ENCODE results near the gene KLHDC7B.
"Not testable (repeated sequence)": the region's sequence is repeated elsewhere in the genome, so short reads cannot be mapped to it uniquely, and the experiment has no call there.

The KLHDC7B gene

DNA sequence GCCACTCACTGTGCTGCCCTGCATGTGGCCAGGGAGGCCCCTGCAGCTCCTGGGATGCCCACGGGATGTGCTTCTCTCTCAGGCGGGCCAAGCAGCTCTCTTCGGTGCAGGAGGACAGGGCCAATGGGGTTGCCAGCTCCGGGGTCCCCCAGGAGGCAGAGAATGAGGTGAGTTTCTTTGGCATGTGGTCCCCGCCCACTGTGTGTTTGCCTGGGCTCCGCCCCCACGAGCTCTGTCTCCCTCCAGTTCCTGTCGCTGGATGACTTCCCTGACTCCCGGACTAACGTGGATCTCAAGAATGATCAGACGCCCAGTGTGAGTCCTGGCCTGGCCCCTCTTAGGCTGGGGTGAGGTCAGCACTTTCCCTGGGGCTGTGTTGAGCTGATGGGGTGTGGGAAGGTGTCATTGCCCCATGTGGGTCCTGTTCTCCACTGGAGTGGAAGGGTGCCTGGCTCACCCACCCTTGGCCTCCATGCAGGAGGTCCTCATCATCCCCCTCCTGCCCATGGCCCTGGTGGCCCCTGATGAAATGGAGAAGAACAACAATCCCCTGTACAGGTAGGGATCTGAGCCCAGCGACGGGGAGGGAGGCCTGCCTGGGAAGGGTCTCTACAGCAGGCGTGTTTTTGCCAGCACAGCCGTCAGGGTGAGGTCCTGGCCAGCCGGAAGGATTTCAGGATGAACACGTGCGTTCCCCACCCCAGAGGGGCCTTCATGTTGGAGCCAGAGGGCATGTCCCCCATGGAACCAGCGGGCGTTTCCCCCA is 28.0 kb upstream of the KLHDC7B start:
- no peak for DNase-seq

DNA sequence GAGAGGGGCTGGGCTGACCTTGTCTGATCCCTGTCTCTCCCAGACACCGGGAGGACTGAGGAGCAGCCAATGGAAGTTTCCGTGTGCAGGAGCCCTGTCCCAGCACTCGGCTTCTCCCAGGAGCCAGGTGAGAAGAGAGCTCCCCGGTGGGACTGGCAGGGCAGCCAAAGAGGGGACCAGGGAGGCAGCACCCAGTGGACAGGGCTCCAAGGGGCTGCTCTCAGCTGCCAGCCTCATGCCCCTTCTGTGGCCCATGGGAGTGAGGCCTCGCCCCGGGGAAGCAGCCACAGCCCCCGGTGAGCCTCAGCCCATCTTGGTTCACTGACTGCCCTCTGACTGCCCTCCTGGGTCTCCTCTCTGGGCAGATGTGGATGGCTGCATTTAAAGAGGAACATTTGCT is 27.1 kb upstream of the KLHDC7B start:
- no peak for DNase-seq

DNA sequence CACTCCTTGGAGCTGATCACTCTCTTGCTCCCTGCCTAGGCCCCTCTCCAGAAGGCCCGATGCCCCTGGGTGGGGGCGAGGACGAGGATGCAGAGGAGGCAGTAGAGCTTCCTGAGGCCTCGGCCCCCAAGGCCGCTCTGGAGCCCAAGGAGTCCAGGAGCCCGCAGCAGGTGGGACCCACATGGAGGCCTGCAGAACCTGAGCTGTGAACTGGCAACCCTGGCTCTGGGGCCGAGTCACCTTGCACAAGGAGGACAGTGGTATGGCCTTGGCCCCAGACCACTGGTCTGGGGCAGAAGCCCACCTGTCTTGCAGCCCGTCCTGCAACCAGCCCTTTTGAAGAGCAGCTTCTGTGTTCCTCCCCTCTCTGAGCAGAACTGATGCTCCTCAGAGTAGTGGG is 26.5 kb upstream of the KLHDC7B start:
- no peak for DNase-seq

DNA sequence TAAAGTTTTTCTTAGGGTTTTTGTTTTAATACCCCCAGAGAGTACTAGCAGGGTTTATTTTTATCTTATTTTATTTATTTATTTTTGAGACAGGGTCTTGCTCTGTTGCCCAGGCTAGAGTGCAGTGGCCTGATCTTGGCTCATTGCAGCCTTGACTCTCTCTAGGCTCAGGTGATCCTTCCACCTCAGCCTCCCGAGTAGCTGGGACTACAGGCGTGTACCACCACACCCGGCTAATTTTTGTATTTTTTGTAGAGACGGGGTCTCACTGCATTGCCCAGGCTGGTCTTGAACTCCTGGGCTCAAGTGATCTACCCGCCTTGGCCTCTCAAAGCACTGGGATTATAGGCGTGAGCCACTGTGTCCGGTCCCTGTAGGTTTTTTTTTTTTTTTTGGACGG is 25.5 kb upstream of the KLHDC7B start:
- not testable (repeated sequence) for DNase-seq

DNA sequence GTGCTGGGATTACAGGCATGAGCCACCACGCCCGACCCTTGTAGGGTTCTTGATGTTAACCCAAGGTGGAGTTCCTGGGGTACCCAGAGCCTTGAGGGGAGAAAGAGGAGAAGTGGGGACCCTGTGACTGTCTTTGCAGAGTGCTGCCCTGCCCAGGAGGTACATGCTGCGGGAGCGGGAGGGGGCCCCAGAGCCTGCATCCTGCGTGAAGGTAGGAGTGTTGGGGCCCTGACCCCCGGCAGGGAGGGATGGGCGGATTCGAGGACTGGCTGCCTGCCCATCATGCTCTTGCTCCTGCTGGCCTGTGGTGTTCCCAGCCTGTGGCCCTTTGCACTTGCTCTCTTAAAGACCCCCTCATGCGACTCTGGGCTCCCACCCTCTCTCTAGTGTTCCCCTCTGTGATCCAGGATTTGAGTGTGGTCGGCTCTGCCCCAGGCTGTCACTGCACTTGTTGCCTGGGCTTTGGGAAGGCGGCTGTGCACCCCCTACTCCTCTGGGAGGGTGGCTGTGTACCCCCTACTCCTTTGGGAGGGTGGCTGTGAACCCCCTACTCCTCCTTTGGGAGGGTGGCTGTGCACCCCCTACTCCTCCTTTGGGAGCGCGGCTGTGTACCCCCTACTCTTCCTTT is 24.8 kb upstream of the KLHDC7B start:
- no peak for DNase-seq

DNA sequence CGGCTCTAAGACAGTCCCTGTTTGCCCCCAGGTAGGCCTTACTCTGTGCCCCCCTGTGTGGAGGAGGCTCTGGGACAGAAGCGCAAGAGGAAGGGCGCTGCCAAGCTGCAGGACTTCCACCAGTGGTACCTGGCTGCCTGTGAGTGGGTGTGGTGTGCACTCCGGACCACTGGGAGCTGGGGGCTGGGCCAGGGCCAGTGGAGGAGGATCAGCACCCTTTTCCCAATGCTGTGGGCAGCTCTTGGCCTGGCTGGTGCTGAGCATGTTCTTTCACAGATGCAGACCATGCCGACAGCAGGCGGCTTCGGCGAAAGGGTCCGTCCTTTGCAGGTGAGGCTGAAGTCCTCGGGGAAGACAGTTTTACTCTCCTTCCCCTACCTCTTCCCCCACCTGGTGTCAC is 24.0 kb upstream of the KLHDC7B start:
- DNase-seq = no peak

DNA sequence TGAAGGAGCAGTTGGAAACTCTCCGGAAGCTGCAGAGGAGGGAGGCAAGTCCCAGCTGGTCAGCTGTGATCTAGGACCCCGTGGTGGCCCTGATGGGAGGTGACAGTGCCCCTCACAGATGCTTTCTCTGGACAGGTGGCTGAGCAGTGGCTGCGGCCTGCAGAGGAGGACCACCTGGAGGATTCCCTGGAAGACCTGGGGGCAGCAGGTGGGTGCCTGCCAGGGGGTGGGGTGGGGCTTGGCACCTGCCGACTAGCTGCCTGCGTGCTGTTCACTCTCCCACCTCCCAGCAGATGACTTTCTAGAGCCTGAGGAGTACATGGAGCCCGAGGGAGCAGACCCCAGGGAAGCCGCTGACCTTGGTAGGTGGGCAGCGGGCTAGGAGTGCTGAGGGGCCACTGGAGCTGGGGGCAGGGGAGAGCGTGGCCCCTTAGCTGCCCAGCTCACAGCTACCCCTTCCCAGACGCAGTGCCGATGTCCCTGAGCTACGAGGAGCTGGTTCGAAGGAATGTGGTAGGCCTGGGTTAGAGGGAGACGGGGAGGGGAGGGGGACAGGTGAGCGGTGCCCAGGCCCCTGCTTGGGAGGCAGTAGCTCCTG is 23.4 kb upstream of the KLHDC7B start:
- DNase-seq = no peak

DNA sequence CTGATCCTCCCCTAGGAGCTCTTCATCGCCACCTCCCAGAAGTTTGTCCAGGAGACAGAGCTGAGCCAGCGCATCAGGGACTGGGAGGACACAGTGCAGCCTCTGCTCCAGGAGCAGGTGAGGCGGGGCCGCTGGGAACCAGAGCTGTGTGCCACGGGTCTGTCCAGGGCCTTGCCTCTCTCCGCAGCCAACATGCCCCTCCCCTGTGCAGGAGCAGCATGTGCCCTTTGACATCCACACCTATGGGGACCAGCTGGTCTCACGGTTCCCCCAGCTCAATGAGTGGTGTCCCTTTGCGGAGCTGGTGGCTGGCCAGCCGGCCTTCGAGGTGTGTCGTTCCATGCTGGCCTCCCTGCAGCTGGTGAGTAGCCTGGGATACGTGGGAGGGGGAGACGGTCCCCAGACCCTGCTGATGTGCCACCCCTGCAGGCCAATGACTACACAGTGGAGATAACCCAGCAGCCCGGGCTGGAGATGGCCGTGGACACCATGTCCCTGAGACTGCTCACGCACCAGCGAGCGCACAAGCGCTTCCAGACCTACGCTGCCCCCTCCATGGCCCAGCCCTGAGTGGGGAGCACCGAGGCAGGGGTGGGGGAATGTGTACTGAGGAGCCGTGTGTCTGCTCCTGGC is 22.8 kb upstream of the KLHDC7B start:
- no peak for DNase-seq

DNA sequence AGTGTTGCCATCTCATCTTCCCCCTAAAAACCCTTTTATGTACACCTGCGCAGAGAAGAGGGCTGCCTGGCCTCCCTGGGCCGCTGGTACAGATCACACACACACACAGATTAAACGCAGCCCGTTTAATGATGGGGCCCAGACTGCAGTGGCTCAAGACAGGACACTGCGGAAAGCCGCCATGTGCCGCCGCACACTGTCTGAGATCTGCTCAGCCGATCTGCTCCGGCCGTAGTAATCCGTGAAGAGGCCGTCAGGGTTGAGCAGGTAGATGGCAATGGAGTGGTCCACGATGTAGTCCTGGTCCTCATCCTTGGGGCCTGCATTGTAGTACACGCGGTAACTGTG is 22.3 kb upstream of the KLHDC7B start:
- no peak for DNase-seq

DNA sequence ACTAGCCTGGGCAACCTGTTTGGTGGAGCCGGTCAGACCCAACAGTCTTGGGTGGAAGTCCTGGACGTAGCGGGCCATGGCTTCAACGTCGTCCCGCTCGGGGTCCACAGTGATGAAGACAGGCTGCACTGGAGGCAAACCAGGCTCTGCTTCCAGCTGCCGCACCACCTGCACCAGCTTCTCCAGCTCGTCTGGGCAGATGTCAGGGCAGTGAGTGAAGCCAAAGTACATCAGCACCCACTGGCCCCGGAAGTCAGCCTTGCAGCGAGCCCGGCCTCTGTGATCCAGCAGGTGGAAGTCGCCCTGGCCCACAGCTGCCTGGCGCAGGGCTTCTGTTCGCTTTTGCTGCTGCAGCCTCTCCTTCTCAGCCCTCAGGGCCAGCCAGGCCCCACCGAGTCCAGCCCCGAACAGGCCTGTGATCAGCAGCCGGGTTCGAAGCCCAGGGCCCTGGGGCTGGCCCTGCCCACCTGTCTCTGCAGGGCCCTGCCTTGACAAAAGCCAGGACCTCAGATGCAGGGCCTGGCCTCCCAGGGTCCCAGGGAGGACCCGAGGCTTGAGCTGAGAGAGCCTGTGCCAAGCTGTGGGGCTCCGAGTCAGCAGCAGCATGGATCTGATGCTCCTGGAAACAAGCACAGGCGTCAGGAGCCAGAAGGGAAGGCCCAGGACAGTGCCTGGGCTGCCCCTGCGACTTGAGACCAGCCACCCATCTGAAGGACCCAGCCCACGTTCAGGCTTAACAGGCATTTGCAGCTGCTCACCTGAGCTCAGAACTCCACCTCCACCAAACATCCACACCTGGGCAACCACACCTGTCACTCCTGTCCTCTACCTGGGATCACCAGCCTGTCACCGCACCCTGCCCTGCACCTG is 21.7 kb upstream of the KLHDC7B start:
- no peak for DNase-seq

DNA sequence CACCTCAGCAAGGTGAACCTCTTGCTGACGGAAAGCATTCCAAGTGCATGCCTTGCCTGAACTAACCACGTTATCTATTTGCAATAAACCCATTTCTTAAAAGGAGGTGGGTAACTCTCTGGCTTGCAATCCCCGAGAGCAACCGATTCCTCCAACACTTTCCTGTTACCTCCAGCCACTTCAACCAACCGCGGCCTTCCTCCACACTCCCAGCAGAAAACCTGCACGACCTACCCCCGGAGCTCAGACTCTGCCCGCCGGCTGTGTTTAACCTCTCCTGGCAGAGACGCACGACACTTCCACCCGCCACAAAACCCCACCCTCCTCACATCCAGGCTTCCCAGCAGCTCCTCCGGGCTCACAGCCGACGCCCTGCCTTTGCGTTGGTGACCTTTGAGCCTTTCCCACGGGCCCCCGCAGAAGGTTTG is 21.0 kb upstream of the KLHDC7B start:
- no peak for DNase-seq

DNA sequence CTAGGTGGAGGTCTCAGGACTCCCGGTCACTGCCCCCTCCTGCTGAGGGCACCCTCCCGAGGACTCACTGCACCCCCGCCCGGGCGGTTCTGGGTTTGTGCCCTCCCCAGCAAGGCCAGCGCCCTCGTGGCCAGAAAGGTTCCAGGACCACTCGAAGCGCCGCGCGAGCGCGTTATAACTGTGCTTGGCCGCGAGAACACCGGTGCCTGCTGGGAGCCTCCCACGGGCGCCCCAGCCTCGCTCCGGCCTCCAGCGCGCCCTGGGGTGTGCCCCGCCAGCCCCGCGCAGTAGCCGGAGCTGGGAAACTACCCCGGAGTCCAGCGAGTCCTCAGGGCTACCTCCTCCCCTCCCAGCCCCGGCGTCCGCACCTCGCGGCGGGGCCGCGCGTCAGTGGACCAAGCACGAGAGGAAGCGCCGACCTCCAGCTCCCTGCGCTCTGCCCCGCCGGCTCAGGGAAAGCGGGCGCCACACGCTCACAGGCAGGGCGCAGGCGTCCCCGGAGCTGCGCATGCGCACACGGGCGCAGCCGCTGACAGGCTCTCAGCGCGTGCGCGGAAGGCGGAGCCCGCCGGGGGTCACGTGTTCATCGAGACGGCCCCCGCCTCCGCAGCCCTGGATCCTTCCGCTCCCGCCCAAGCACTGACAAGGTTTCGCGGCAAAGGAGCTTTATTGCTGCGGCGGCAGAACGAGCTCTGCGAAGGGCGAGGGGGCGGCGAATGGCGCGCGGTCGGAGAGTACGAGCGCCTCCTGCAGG is 20.4 kb upstream of the KLHDC7B start, which contains the start of gene SCO2:
TSS of gene SCO2 (minus strand) at position 495 of the 754 bp plus-strand sequence. CDS start 1,187 bp downstream, outside the sequence.
- peak; percentile 96 for DNase-seq

DNA sequence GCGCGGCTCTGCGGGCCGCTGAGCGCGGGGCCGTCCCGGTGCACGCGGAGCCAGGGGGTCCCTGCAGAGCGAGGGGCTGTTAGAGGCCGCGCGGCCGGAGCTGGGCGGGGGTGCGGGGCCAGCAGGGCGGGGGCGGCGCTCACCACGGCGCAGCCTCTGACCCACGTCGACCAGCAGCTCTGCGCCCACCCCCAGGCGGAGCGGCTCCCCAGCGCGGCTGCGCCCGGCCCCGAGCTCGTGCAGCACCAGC is 19.9 kb upstream of the KLHDC7B start:
- DNase-seq = no peak

DNA sequence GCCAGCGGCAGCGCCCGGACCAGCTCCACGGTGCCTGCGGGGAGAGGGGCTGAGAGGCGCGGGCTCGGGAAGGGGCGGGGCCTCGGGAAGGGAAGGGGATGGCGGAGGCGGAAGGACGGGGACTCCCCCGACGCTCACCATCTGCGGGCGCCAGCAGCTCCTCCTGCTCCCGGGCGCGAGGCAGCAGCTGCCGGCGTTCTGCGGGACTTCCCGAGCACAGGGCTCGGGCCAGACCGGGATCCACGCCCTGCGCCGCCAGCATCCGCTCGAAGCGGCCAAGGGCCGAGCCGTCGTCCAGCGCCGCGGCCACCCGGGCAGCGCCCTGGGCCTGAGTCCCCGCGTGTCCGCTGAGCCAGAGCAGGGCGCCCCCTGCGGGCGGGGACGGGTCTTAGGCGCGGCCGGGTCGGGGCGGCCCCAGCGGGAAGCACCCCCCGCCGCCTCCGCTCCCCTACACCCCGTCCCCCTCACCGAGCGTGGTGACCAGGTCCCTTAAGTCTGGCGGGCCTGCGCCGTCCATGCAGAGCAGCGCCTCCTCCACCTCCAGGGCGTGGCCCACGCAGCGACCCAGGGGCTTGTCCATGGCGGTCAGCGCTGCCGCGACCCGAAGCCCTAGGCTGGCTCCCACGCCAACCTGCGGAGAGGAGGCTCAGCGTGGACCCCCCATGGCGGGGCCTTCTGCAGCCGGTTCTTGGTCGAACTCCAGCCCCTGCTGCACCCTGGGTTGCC is 19.4 kb upstream of the KLHDC7B start:
- peak; percentile 72 for DNase-seq

DNA sequence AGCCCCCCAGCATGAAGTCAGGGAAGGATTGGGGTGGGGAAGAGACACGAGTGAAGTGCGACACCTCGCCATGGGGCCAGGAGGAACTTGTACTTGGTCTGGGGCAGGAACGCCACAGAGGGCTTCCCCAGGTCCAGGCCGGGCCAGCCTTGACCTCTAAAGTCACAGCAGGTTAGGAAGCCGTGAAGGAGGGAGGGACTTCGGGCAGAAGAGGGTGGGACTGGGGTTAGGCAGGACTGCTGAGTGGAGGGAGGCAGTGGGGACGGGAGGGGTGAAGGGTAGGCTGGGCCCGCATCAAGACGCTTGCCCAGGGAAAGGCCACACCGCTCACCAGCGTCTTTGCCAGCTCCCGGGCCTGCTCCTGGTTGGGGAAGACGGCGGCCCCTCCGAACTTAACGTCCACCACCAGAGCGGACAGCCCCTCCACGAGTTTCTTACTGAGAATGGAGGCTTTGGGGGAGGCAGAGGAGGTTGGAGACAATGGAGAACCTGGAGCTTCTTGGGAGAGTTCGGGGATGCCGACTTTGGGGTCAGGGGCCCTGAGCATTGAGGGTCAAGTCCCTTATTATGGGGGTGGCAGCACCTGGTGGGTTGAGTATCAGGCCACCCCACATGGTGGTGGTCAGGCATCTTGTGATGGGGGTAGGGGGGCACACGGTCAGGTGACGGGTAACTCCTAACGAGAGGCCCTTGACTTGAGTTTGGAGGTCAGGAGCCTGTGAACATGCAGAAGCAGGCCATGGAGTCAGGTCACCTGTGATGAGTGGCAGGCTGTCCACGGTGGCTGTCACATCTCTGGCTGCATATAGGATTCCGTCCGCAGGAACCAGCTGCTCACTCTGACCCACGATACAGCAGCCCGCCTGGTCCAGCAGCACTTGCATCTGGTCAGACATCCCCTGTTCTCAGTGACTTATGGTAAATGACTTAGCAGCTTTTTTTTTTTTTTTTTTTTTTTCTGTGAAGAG is 18.6 kb upstream of the KLHDC7B start:
- no peak for DNase-seq

DNA sequence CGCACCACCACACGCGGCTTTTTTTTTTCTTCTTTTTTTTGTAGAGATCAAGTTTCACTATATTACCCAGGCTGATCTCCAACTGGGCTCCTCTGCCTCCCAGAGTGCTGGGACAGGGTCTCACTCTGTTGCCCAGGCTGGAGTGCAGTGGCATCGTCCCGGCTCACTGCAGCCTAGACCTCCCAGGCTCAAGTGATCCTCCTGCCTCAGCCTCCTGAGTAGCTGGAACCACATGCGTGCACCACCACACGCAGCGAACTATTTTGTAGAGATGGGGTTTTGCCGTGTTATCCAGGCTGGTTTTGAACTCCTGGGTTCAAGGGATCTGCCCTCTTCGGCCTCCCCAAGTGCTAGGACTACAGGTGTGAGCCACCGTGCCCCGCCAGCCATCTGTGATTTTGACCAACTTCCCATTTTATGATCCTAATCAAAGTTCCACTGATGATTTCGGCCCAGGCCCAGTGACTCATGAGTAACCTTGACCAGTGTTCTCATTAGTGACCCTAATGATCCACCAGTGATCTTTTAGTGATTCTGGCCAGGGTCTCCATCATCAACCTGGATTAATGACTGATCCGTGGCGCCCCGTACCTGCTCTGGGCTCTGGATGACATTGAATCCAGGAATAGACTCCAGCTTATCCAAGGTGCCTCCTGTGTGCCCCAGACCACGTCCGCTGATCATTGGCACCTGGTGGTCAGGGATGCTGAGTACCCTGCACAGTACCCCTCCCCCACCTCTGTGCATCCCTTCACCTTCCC is 17.6 kb upstream of the KLHDC7B start:
- DNase-seq = no peak

DNA sequence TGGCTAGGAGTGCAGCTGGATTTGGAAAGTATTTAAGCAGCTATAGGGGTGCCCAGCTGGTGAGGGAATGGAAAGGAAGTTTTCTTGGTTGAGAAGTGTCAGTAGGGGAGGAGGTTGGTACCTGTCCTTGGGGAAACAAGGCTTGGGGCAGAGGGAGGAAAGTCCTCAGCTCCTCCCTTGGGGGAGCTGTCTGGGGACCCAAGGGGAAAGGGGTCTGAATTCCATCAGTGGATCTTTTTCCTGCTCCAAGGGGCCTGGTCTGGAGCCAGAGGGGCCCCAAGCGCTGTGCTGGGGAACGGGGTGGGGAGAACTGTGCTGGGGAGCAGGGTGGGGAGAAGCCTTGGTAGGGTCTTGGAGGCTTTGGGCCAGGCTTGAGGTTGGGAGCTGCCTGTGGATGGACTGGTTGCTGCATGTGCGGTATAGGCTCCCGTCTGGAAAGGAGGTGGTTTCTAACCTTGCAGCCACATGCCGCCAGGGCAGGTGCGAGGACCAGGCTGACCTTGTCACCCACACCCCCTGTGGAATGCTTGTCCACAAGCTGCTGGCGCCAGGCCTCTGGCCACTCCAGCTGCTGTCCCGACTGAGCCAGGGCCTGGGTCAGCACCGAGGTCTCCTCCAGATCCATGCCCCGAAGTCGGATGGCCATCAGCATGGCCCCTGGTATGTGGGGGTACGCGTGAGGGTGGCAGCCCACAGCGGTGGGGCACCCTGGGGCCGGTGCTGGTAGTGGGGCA is 16.9 kb upstream of the KLHDC7B start:
- DNase-seq = no peak

DNA sequence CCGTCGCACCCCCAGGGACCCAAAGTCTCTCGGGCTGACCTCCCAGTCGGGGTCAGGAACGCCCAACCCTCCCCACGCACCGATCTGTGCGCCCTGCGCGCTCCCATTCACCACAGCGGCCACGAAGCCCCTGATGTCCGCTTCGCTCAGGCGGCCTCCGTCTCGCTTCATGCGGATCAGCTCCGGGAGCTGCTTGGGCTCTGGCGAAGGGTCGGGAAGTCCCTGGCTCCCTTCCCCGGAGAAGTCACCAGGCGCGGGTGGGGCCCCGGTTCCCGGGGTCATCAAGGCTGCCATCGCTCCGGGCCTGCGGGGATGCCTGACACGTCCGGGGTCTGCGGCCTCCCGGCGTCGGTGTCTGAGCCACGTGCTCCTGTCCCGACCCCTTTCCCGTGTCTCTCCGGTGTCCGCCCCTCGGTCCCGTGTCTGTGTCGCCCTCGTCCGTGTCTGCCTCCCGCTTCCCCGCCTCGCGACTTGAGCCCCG is 16.2 kb upstream of the KLHDC7B start:
- no peak for DNase-seq
